ENCODE measurements around the gene XPO6.
"Not testable (repeated sequence)": the region's sequence is repeated elsewhere in the genome, so short reads cannot be mapped to it uniquely, and the experiment has no call there.

XPO6 gene

DNA sequence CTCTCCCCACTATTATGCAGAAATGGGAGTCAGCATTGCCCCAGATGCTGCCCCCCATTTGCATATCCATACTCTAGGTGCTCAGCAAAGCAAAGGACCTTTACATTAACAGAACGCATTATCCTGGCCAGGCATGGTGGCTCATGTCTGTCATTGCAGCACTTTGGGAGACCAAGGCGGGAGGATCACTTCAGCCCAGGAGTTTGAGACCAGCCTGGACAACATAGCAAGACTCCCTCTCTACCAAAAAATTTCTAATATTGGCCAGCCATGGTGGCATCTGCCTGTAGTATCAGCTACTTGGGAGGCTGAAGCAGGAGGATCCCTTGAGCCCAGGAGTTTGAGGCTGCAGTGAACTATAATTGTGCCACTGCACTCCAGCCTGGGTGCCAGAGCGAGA lies 12.1 kb upstream of the XPO6 start:
- not testable (repeated sequence) for H3K9me3 ChIP-seq (ENCODE audit: control insufficient read depth, insufficient read depth, low read length); H3K4me1 ChIP-seq (ENCODE audit: insufficient read depth, low read length); H3K36me3 ChIP-seq (ENCODE audit: insufficient read depth, low read length); H3K9ac ChIP-seq (ENCODE audit: low read depth, low read length)

DNA sequence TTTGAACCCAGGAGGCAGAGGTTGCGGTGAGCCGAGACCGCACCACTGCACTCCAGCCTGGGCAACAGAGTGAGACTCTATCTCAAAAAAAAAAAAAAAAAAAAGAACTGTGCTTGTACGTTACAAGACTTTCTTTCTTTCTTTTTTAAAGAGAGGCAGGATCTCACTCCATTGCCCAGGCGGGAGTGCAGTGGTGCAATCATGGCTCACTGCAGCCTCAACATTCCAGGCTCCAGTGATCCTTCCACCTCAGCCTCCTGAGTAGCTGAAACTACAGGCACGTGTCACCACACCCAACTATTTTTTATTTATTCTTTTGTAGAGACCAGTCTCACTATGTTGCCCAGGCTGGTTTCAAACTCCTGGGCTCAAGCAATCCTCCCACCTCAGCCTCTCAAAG lies 8.0 kb upstream of the XPO6 start:
- H3K4me1 ChIP-seq (ENCODE audit: insufficient read depth, low read length); H3K36me3 ChIP-seq (ENCODE audit: insufficient read depth, low read length); H3K9ac ChIP-seq (ENCODE audit: low read depth, low read length); H3K9me3 ChIP-seq (ENCODE audit: control insufficient read depth, insufficient read depth, low read length): not testable (repeated sequence)

DNA sequence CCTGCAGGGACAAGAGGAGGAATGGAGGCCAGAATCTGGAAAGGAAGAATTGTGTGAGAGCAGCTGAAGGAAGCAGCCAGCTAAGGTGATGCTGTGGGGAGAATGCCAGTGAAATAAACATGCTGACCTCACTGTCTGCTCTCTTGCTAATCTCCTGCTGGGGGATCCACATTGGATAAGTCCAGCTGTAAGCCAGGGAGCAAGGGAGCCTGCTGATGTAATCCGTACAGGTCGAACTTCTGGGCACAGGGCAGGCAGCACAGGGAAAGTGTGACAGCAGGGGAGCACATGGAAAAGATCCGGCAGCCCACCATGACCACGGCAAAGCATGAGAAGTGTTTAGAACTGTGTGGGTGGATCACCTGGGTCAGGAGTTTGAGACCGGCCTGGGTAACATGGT lies 7.5 kb upstream of the XPO6 start:
- Histone ChIP-seq H3K4me1 (ENCODE audit: insufficient read depth, low read length) (no peaks in the 10 kb centered on the region), H3K9ac (ENCODE audit: low read depth, low read length) (no peak overlapping the region), H3K36me3 (ENCODE audit: insufficient read depth, low read length) (no peaks in the 10 kb centered on the region), H3K9me3 (ENCODE audit: control insufficient read depth, insufficient read depth, low read length) (no peaks in the 10 kb centered on the region)

DNA sequence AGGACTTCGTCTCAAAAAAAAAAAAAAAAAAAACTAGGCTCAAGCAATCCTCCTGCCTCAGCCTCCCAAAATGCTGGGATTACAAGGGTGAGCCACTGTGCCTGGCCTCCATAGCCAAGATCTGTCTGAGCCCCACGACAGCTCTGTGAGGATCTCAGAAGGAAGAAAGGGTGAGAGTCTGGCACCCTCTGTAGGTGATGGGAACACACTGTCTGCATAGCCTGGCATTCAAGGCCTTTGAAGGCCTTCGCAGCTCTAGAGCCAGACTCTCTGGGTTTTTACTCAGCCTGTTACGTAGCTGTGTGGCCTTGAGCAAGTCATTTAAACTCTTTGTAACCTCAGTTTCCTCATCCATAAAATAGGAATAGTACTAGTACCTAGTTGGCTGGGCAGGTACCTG lies 6.3 kb upstream of the XPO6 start:
- Histone ChIP-seq H3K36me3 (ENCODE audit: insufficient read depth, low read length) (no peaks in the 10 kb centered on the region), H3K9me3 (ENCODE audit: control insufficient read depth, insufficient read depth, low read length) (no peaks in the 10 kb centered on the region), H3K9ac (ENCODE audit: low read depth, low read length) (no peak overlapping the region), H3K4me1 (ENCODE audit: insufficient read depth, low read length) (no peaks in the 10 kb centered on the region)

DNA sequence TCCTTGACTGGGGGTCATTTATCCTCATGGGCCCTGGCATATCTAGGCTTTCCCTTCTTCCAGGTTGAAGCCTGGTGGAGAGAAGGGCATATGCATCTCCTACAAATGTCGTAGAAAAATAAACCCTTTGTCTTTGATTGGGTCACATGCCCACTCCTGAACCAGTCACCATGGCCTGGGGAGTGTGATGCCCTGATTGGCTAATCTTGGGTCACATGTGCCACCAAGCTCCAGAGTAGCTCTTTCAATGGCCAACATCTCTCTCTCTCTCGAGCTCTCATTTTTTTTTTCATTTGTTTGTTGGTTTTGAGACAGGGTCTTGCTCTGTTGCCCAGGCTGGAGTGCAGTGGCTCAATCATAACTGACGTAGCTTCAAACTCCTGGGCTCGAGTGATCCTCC lies 5.6 kb upstream of the XPO6 start:
- H3K4me1 ChIP-seq (ENCODE audit: insufficient read depth, low read length) = 0 out of 2 replicates have a peak, but pooled peaks cover 4% of the 10 kb centered on the region
- H3K9ac ChIP-seq (ENCODE audit: low read depth, low read length) = no peak overlapping the region
- H3K36me3 ChIP-seq (ENCODE audit: insufficient read depth, low read length) = no peaks in the 10 kb centered on the region
- H3K9me3 ChIP-seq (ENCODE audit: control insufficient read depth, insufficient read depth, low read length) = no peaks in the 10 kb centered on the region

DNA sequence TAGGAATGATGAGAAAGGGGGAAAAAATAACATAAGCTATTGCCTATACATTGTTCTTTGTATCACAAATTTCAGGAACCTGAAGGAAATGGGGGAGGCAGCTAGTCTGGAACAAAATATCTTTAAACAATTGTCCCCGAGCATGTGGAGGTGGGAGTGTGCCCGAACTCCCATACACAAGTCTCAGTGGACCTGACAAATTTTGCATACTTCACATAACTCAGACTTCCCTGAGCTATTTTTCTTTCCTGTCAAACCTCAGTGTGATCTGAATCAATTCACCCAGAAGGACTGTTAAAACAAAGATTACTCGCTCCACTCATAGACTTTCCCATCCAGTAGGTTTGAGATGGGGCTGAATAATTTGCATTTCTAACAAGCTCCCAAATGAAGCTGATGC lies 1.6 kb upstream of the XPO6 start:
- Histone ChIP-seq H3K36me3 (ENCODE audit: insufficient read depth, low read length) (peaks cover 6% of the 10 kb centered on the region), H3K4me1 (ENCODE audit: insufficient read depth, low read length) (peaks cover 11% of the 10 kb centered on the region), H3K9me3 (ENCODE audit: control insufficient read depth, insufficient read depth, low read length) (no peaks in the 10 kb centered on the region), H3K9ac (ENCODE audit: low read depth, low read length) (no peak overlapping the region)

DNA sequence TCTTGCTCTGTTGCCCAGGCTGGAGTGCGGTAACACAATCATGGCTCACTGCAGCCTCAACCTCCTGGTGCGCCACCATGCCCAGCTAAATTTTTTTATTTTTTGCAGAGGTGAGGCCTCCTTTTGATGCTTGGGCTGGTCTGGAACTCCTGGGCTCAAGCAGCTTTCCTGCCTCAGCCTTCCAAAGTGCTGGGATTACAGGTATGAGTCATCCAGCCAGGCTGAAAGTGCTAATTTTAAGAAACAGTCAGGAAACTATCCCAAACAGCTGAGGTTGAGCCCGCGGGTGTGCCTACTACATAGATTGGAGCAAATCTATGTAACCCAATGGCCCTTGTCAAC lies 738 bp upstream of the XPO6 start:
- H3K9ac ChIP-seq (ENCODE audit: low read depth, low read length) = peak overlapping the region; percentile 92
- peaks cover 8% of the 10 kb centered on the region for H3K36me3 ChIP-seq (ENCODE audit: insufficient read depth, low read length)
- H3K4me1 ChIP-seq (ENCODE audit: insufficient read depth, low read length) = peaks cover 11% of the 10 kb centered on the region
- no peaks in the 10 kb centered on the region for H3K9me3 ChIP-seq (ENCODE audit: control insufficient read depth, insufficient read depth, low read length)

DNA sequence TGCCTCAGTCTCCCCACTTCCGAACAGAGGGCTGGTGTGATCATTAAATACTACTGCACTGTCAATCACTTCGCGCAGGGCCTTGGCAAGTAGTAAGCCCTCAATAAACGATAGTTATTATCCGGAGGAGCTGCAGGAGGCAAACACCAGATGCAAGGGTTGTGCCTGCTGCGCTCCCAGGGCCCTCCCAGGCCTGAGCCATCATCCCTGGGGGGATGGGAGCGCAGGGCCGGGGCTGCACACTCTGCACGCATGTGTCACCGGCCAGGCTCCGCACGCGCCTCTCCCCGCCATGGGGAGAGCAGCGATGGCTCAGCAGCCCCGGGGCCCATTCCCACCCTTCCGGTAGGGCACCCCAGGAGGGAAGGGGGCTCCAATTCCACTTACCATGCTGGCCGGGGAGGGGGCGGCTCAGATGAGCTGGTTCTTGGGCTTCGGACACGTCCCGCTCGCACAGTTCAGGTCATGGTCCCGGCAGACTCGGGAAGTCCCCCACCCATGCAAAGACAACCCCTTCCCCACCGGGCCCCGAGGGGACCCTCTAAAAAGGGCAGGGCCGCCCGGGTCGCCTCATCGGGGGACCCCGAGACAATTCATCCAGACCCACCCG lies 681 bp downstream of the XPO6 start:
- Histone ChIP-seq H3K9me3 (ENCODE audit: control insufficient read depth, insufficient read depth, low read length) (no peaks in the 10 kb centered on the region), H3K9ac (ENCODE audit: low read depth, low read length) (peak overlapping the region; percentile 77), H3K36me3 (ENCODE audit: insufficient read depth, low read length) (peaks cover 8% of the 10 kb centered on the region), H3K4me1 (ENCODE audit: insufficient read depth, low read length) (peaks cover 11% of the 10 kb centered on the region)

DNA sequence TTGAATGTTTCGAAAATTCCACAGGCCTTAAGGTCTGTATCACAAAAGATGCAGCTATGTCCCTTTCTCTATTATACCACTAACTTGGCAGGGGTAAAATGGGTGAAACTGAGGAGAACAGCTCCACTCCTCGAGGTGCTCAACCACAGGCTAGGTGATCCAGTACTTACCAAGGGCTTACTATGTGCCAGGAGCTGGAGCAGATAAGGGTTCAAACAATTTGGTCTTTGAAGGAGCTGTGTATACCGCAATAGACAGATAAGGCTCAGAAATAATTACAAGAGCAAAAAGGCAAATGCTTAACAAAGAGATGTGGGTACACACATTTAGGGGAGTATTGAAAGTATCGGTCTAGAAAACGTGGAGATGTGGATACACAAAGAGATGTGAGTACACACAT lies 1.5 kb downstream of the XPO6 start:
- peaks cover 10% of the 10 kb centered on the region for H3K36me3 ChIP-seq (ENCODE audit: insufficient read depth, low read length)
- peak overlapping the region; percentile 77; the same call in 1 of the 2 replicates for H3K9ac ChIP-seq (ENCODE audit: low read depth, low read length)
- peaks cover 11% of the 10 kb centered on the region for H3K4me1 ChIP-seq (ENCODE audit: insufficient read depth, low read length)

DNA sequence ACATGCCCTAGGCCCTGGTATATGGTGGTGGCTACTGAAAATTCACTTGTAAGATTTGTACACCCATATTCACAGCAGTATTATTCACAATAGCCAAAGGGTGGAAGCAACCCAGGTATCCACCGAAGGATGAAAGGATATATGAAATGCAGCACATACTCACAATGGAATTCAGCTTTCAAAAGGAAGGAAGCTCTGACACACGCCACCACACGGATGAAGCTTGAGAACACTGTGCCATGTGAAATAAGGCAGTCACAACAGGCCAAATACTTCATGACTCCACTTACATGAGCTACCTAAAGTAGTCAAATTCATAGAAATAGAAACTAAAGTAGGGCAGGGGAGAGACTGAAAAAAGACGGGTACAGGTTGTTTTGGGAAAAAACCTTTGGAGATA lies 2.9 kb downstream of the XPO6 start:
- H3K36me3 ChIP-seq (ENCODE audit: insufficient read depth, low read length) = peaks cover 15% of the 10 kb centered on the region
- no peaks in the 10 kb centered on the region for H3K9me3 ChIP-seq (ENCODE audit: control insufficient read depth, insufficient read depth, low read length)
- H3K4me1 ChIP-seq (ENCODE audit: insufficient read depth, low read length) = peaks cover 11% of the 10 kb centered on the region
- H3K9ac ChIP-seq (ENCODE audit: low read depth, low read length) = no peak overlapping the region

More for the DNA sequence above, 1.5 kb downstream of the XPO6 start:
- H3K9me3 ChIP-seq (ENCODE audit: control insufficient read depth, insufficient read depth, low read length) = no peaks in the 10 kb centered on the region

DNA sequence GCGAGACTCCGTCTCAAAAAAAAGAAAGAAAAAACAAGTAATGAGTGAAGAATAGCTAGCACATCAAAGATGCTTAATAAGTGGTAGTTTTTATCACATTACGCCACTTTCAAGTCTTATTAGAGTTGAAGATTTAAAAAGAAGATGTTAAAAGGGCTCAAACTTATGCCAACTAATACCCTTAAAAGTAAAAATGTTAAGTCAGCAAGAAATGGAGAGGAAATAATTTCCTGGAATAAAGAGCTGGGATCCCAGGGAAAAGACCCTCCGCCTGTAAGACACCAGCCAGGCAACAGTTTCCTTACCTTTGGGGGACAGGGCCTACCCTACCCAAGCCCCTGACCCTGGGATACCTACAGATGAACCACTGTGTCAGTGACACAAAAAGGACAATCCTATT lies 3.6 kb downstream of the XPO6 start:
- peaks cover 19% of the 10 kb centered on the region for H3K36me3 ChIP-seq (ENCODE audit: insufficient read depth, low read length)
- no peaks in the 10 kb centered on the region for H3K9me3 ChIP-seq (ENCODE audit: control insufficient read depth, insufficient read depth, low read length)
- no peak overlapping the region for H3K9ac ChIP-seq (ENCODE audit: low read depth, low read length)
- H3K4me1 ChIP-seq (ENCODE audit: insufficient read depth, low read length) = peaks cover 11% of the 10 kb centered on the region

DNA sequence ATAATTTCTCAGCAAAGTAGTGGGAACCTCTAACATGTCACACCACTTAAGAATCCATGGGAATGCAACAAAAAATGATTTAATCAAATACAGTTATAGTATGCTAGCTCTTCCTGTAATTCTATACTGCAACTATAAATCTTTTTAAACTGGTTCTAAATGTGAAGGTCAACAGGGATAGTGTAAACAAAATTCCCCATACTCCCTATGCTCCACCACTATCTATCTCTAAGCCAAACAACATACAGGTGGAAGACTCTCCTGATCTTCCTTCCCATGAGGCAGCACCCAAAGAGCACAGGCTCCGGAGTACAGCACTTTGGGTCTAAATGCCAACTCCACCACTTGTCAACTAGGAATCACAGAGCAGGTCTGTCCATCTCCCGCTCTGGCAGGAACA lies 4.4 kb downstream of the XPO6 start:
- H3K9ac ChIP-seq (ENCODE audit: low read depth, low read length) = no peak overlapping the region
- peaks cover 19% of the 10 kb centered on the region for H3K36me3 ChIP-seq (ENCODE audit: insufficient read depth, low read length)
- no peaks in the 10 kb centered on the region for H3K9me3 ChIP-seq (ENCODE audit: control insufficient read depth, insufficient read depth, low read length)
- peaks cover 7% of the 10 kb centered on the region for H3K4me1 ChIP-seq (ENCODE audit: insufficient read depth, low read length)

DNA sequence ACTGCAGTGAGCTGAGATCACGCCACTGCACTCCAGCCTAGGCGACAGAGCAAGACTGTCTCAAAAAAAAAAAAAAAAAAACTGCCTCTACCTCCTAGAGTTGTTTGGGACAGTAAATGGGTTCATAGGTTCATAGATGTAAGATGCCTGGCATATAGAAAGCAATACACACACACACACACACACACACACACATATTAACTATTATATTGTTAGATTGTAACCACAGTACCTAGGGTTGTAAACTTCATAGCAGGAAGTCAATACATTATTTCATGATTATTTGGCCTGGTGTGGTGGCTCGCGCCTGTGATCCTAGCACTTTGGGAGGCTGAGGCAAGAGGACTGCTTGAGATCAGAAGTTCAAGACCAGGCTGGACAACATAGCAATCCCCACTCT lies 5.8 kb downstream of the XPO6 start:
- H3K4me1 ChIP-seq (ENCODE audit: insufficient read depth, low read length) = peaks cover 7% of the 10 kb centered on the region
- peaks cover 21% of the 10 kb centered on the region for H3K36me3 ChIP-seq (ENCODE audit: insufficient read depth, low read length)
- no peak overlapping the region for H3K9ac ChIP-seq (ENCODE audit: low read depth, low read length)
- no peaks in the 10 kb centered on the region for H3K9me3 ChIP-seq (ENCODE audit: control insufficient read depth, insufficient read depth, low read length)

DNA sequence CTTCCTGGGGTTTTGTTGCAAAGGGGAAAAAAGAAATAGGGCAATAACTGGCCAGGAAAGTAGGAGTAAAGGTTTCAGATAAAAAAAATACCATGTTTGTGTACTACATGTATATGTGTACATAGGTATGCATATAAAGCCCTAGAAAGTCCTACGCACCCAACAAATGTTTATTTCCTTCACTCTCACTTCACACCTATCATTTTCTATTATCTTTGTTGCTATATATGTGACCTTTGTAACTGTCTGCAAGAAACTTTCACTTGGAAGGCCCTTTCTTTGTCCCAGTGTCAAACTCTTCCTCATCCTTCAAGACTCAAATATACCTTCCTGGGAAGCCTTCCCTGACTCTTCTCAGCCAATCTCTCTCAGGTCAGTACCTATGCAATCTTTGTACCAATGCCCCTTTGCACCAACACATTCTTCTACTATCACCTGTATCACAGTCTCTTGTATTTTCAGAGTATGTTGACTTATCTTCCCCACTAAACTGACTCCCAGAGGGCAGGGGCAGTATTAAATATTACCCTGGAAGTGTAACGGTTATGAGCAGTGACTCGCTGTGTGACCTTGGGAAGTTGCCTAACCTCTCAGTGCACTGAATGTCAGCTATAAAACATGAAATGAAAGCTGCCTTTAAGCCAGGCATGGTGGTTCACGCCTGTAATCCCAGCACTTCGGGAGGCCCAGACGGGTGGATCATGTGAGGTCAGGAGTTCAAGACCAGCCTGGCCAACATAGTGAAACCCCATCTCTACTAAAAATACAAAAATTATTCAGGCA lies 6.5 kb downstream of the XPO6 start:
- Histone ChIP-seq H3K9ac (ENCODE audit: low read depth, low read length) (no peak overlapping the region), H3K36me3 (ENCODE audit: insufficient read depth, low read length) (peaks cover 21% of the 10 kb centered on the region), H3K9me3 (ENCODE audit: control insufficient read depth, insufficient read depth, low read length) (no peaks in the 10 kb centered on the region), H3K4me1 (ENCODE audit: insufficient read depth, low read length) (peaks cover 4% of the 10 kb centered on the region)

DNA sequence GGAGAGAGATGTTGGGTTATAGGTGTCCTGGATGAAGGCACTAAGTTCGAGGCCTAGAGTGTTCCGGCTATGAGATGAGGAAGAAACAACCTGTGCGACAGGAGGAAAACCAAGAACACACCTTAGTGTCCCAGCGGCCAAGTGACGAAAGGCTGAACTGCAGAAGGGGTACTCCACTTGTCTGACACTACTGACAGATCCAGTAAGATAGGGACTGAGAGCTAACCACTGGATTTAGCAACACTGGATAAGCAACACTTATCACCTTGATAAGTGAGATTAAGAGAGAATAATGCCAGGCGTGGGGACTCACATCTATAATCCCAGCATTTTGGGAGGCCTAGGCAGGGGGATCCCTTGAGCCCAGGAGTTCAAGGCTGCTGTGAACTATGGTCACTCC lies 7.1 kb downstream of the XPO6 start:
- Histone ChIP-seq H3K9ac (ENCODE audit: low read depth, low read length) (no peak overlapping the region), H3K9me3 (ENCODE audit: control insufficient read depth, insufficient read depth, low read length) (no peaks in the 10 kb centered on the region), H3K36me3 (ENCODE audit: insufficient read depth, low read length) (peaks cover 21% of the 10 kb centered on the region), H3K4me1 (ENCODE audit: insufficient read depth, low read length) (no peaks in the 10 kb centered on the region; the same call in 1 of the 2 replicates)

Data from ES-I3 (cell line).